Measurements from ENCODE around the gene RHOXF2.

GRCh38 chrX:120115438-120115963 lies 42.9 kb upstream of the RHOXF2 start, which contains the start of gene RHOXF1:
- TF ChIP-seq CTCF (IDR thresholded peaks at IDR 0.05): no peak
- no peak for TF ChIP-seq POLR2A (IDR thresholded peaks at IDR 0.05)
